ENCODE data around the gene RAB11FIP4.

RAB11FIP4 gene

GRCh38 chr17:31508288-31509094 lies 117.0 kb downstream of the RAB11FIP4 start:
- DNase-seq: peak; percentile 9

DNA sequence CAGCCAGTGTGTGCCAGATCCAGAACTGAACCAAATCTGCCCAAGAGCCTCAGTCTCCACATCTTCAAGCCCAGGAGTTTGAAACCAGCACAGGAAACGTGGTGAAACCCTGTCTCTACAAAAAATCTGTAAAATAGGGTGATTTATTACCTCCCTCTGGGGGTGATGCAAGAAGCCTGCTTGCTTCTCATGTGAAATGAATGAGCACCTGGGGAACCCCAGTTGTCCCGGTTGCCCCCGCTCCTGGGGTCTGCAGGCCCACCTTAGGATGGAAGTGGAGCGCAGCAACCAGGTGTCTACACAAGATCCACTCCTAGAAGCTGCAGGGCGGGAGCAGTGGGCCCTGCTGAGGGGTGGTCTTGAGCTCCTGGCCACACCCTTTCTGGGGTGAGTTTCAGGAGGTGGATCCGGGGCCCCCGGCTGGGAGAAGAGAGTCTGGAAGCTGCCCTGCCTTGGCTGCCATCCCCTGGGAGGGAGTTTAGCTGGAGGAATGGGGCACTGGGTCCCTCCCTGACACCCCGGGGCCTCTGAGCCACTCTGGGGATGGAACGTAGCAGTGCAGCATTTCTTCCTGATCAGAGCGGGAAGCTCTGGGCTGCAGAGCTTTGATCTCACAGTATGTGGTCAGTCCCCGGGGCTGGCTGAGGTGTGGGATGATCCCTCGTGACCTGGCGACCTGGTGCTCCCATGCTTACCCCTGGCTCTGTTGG lies 117.8 kb downstream of the RAB11FIP4 start:
- no peak for DNase-seq

DNA sequence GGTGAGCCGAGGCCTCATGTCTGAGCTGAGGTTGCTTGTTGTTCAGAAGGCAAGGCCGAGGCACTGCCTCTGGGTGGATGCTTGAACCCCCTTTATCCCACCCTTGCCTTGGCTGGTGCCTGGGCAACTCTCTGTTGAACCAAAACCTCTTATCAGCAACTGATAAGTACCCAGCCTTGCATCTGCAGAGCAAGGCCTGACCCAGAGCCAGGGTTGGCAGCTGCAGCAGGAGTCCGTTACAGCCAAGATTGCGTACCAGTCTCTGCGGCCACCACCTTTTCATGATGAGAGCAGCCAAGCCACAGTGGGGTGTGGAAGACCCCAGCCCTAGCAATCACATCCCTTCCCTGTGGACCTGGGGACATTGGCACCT lies 118.3 kb downstream of the RAB11FIP4 start:
- no peak for DNase-seq

DNA sequence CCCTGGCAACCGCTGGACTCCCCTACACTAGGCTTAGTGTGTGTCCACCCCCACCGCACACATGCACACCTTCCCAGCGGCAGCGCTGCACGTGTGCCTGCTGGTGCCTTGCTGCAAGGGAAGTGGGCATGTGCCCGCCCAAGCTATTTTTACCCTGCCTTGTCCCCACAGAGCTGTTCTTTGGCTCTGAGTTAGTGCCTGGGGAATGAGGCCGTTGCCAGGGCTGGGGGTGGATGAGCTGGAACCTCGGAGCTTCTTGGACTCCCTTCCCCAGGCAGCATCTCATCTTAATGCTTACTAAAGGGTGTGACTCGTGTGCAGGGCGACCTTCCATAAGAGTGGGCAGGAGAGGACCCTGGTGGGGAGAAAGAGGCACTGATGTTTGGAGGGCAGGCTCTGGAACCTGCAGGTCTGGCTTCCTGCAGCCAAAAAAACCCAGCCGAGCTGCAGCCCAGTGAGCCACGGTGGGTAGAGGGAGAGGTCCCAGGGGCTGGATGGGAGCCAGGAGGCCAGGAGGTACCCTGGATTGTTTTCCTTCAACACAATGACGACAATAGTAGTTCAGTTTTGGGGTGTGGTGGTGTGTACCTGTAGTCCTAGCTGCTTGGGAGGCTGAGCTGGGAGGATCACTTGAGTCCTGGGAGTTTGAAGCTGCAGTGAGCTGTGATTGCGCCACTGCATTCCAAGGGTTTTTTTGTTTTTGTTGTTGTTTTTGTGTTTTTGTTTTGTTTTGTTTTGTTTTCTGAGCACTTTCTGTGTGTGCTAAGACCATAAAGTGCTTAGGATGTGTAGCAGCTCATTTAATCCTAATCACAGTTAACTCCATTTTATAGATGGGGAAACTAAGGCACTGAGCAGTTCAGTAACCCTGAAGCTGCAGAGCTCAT lies 119.1 kb downstream of the RAB11FIP4 start:
- DNase-seq: no peak

DNA sequence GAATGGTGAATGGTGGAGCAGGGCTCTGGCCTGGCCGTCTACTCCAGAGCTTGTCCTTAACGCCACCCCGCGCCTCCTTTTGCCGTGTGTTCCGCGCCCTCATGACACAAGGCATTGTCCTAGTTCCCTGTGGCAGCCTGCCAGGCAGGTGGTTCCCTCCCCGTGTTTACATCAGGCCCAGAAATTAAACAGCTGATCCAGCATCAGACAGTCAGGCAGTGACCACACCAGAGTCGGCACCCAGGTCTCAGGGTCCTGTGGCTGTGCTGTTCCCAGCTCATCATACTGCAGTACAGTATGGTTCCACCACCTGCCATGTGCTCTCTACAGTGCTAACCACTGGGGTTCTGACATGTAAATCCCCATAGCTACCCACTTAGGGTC lies 119.7 kb downstream of the RAB11FIP4 start:
- DNase-seq: peak; percentile 76

DNA sequence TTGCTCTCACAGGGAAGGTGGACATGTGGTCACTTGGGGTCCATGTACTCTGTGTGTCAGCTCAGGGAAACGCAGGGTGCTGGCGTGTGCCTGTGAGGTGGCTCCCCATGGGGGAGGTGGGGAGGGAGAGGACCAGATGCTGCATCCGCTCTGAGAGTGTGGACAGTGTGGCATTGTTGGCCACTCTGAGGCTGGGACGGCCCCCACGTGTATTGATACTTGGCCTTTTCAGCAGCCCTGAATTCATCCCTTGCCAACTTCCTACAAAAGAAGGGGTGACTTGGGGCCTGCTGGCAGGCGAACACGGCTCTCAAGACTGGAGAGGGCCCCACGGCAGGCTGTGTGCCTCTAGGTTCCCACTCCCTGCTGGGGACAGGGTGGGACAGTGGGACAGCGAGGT lies 120.1 kb downstream of the RAB11FIP4 start:
- DNase-seq: no peak

DNA sequence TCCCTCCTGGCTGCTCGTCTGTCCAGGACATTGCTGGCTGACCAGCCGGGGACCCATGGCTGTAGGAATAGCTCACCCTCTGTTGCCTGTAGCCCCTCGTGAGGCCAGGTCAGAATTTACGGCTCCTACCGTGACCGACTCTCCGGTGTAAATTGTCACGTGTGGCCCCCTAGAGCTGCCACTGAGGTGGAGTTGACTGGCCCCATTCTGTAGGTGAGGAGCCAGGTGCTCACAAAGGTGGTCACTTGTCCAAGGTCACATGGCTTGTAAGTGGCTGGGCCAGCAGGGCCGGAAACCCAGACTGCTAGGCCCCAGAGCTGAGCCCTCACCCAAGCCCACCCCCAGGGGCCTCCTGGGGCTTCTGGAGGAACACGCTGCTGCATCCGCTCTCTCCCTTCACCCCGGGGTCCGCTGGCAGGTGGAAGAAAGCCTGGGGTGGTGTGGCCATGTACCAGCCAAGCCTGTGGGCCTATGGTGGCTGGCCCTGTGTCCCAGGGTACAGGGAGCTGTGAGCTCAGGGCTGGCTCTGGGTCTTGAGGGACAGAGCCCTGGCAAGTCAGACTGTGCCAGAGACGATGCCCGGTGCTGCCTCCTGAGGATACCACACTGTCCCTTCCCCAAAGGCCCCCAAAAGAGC lies 120.7 kb downstream of the RAB11FIP4 start:
- no peak for DNase-seq

- no peak for DNase-seq
Measured at GRCh38 chr17:31512796-31513195, 121.3 kb downstream of the RAB11FIP4 start.

DNA sequence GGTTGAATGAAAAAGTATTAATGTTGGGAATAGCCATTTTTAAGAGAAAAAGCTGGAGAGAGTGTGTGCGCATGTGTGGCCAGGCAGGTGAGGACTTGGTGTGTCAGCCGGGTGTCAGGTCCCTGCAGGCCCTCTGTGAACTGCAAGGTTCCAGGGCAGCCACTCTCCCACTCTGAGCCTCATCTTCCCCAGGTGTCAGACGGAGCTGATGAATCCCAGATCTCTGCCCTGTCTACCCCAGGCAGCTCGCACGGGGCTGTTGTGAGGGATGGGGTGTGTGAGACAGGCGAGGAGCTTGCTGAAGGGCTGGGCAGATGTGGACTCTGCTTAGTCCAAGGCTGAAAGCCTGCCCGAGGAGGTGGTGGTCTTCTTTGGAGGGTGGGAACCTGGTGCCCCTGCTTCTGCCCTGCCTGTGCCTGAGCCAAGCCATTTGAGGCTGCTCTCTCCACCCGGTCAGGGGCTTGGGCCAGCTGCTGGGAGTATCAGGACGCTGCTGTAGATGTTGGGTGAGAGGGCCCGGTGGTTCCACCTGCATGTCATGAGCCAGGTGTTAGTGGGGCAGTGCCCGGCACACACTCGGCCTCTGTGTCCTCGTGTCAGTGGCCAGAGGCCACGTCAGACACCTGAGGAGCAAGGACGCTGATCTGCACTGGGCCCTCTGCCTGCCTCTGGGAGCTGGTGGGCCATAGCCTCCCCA lies 122.4 kb downstream of the RAB11FIP4 start:
- no peak for DNase-seq

DNA sequence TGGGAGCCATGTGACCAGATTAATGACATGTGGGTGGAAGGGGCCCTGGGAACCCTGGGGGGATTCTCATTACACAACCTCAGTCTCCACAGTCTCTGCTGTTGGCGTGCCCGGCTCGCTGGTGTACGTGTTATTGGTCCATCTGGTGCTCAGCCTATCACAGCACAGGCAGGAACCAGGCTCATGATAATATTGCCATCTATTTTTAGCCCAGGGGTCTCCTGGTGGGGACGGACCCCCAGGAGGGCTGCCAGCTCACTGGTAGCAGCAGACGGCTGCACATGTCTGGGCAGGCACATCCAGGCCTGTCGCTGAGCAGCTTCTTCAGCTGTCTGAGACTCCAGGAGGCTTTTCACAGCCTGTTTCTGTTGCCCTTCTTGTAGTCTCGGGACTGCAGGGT lies 123.8 kb downstream of the RAB11FIP4 start:
- DNase-seq: peak; percentile 17

DNA sequence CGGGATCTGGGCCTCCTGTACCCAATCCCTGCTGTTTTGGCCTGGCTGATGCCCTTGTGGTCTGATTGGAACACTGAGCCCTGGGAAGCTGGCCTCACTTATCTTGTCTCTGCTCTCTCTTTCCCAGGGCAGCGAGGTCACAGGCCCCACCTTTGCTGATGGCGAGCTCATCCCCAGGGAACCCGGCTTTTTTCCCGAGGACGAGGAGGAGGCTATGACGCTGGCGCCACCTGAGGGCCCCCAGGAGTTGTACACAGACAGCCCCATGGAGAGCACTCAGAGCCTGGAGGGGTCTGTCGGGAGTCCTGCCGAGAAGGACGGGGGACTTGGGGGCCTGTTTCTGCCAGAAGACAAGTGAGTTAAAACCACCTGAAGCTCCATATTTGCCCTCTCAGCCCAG lies 126.0 kb downstream of the RAB11FIP4 start:
- peak; percentile 47 for DNase-seq

DNA sequence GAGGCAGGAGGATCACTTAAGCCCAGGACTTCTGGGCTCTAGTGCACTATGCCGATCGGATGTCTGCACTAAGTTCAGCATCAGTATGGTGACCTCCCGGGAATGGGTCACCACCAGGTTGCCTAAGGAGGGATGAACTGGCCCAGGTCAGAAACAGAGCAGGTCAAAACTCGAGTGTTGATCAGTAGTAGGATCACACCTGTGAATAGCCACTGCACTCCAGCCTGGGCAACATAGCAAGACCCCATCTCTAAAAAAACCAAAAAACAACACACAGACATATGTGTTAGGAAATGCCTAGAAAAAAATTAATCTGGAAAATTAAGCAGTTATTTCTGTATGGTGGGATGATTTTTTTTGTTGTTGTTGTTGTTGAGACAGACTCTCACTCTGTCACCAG lies 127.0 kb downstream of the RAB11FIP4 start:
- no peak for DNase-seq

DNA sequence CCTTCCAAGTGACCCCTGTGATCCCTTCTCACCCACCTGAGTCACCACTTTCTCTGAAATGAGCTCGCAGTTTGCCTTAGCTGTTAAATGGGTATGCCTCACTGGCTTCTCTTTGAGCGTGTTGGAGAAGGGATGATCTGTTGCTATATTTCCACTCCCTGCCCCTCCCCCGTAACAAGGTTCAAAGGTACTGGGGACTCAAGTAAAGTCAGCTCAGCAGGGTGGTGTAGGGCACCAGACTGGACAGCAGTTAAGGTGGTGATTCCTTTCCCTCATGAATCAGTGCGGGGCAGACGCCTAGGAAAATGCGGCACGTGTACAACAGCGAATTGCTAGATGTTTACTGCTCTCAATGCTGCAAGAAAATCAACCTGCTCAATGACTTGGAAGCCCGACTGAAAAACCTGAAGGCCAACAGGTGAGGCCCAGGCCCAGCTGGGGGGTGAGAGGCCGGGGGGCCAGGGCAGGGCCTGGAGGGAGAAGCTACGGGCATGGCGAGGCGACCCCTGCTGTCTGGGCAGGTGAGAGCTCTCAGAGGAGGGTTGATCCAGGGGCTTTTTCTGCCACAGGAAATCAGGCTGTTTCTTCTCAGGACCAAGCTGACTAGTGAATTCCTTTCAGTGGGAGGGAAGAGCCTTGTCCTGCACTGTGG lies 130.3 kb downstream of the RAB11FIP4 start:
- DNase-seq: no peak

- DNase-seq: no peak
Measured at GRCh38 chr17:31522284-31522931, 130.9 kb downstream of the RAB11FIP4 start.

DNA sequence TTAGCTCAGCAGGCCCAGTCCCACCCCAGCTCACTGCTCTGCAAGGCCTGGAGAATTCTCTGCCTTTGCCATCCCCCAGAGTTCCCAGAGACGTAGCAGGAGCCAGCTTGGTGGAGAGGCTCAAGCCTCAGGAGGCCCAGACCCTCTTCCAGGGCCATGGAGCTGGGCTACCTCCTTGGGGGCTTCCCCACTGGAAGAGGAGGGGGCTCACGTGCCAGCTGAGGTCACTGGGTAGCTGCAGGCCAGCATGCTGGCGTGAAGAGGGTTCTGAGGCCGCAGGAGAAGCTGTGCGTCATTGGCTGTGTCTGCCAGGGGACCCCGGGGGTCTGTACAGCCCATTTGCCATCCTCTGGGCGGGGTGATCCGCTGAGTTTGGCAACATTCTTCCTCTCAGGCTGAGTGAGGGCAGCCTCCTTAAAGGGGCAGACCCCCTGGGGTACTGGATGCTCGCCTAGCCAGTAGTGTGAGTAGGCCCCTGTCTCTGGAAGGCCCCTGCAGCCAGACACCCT lies 131.6 kb downstream of the RAB11FIP4 start:
- DNase-seq: no peak

DNA sequence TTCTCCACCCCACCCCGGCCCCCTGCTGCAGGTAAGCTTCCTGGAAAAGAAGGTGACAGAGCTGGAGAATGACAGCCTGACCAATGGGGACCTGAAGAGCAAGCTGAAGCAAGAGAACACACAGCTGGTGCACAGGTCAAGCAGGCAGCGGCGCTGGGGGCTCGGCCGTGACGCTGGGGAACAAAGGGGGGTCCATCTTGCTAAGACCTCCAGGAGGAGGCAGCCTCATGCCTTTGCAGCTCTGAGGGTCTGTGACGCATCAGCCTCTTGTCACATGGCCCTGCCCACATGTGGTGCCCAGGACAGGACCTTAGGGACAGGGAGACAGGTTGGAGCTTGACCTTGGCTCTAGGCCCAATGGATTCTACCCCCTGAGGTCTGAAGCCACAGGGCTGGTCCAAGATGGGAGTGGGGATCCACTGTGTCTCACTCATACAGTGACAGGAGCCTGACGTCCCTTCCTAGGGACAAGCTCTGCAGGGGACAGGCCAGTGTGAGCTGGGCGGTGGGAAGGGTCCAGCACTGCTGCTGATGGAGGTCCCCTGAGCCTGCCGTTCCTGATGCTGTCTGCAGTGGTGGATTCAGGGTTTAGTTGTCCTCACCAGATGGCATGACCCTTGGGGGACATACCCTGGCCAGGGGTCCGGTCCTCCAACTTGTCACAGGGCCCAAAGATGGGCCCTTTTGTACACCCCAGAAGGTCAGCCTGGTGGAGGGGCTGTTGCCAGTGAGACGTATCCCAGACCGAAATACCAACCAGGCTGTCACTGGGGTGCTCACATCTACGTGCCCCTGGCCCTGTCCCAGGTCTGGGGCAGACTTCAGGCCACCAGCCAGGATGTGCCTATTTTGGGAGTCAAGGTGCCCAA lies 132.6 kb downstream of the RAB11FIP4 start:
- no peak for DNase-seq

DNA sequence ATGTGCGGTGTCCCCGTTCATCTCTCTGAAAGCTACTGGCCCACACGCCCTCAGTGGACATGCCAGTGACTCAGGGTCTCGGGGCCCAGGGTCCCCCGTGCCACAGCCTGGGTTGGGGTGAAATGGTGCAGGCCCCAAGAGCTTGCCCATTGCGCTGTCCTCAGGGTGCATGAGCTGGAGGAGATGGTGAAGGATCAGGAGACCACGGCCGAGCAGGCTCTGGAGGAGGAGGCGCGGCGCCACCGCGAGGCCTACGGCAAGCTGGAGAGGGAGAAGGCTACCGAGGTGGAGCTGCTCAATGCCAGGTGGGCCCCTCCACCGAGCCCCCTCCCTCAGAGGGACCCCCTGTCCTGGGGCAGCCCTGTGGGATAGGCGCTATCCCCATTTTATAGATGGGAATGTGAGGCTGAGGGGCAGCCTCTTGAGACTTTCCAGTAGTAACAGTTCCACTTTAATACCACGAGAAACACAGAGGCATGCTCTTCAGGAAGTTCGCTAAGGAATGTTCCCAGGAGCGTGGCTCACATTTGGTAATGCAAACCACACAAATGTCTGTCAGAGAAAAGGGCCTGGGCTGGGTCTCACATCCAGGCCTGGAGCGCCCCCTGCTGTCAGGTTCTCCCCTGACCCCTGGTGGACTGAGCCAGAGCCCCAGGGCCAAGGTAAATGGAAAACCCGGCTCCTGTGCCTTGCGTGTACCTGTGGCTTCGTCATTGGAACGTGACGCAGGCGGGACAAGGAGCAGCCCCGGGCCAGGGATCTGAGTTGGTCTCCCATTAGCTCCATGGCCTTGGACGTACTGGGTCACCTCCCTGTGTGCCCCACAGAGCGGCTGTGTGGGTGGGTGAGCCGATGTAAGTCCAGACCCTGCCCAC lies 133.7 kb downstream of the RAB11FIP4 start:
- DNase-seq: peak; percentile 67

DNA sequence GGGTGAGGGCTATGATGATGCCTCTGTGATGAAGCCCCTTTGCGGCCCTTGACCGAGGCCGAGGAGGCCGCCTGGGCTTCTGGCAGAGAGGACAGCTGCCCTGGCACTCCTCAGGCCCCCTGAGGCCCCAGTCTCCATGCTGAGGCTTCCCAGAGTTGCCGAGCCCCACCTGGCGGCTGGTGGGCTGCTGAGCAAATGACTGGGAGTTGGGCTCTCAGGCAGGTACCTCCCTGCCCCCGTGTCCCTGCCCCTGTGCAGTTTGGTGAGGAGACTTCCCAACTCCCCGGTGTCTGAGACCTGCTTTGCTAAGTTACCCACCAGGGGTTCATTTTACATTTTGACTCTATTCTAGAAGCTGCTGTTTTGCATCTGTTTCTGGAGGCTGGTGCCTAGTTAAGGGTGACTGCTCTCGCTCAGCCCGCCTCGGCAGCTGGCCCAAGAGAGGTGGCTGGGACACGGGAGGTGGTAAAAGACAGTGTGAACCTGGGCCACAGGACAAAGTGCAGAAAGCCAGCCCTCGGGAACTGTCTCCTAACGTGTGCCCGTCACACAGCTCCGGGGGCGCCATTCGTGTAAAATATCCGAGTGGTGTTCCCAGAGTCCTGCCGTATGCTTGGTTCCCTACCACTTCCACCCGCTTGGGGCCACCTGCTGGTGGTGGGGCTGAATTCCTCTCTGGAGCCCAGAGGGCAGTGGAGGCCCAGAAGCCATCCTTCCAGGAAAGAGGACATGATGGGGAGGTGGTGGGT lies 134.5 kb downstream of the RAB11FIP4 start:
- no peak for DNase-seq

Data from NCI-H69 (cell line).